Neural cell (in vitro differentiated cells): ENCODE data around the gene RPAP2.

ENCODE experiments used
- CTCF ChIP-seq: fragments of 450-650 bp; IDR thresholded peaks from 2 replicates; pipeline ENCODE4 v1.5.1; 2014; ENCODE audit warnings: antibody characterized with exemption, mild to moderate bottlenecking, moderate library complexity; ENCODE audit not compliant: poor library complexity, severe bottlenecking
- EP300 ChIP-seq: fragments of 450-650 bp; conservative IDR thresholded peaks from 2 replicates; pipeline ENCODE4 v1.6.1; 2014; ENCODE audit warnings: antibody characterized with exemption, mild to moderate bottlenecking, moderate library complexity; ENCODE audit not compliant: poor library complexity, severe bottlenecking
- EZH2 ChIP-seq: fragments of 200-600, 300-800 bp; shearing (Covaris generic), sonication (generic); IDR thresholded peaks from 2 replicates; pipeline ENCODE4 v1.6.1; 2014; ENCODE audit warnings: antibody characterized with exemption, low read length, borderline replicate concordance, mild to moderate bottlenecking; ENCODE audit not compliant: insufficient read depth, poor library complexity, severe bottlenecking
- REST ChIP-seq: IDR thresholded peaks from 2 replicates; pipeline ENCODE4 v1.6.1; 2012; ENCODE audit warnings: borderline replicate concordance
- TAF1 ChIP-seq: IDR thresholded peaks from 2 replicates; pipeline ENCODE4 v1.6.1; 2012; ENCODE audit warnings: low read depth

DNA sequence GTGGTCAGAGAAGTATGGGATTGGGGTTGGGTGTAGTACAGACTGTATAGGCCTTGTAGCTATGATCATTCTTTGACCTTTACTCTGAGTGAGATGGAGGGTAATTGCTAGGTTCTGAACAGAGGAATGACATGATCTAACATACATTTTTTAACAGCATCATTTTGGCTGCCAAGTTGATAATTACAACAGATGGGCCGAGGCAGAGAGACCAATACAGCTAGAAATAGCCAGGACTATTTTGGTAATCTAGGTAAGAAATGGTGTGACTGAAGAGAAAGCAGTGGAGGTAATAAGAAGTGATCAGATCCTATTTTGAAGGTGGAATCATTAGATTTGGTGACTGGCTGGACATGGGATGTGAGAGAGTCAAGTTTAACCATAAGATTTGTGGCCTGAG lies 43.5 kb downstream of the RPAP2 start:
- TF ChIP-seq CTCF: no peak
- no peak for TF ChIP-seq REST
- TF ChIP-seq EZH2: no peak
- TF ChIP-seq EP300: no peak
- no peak for TF ChIP-seq TAF1
